ENCODE results near the gene MORN5.

MORN5 gene

DNA sequence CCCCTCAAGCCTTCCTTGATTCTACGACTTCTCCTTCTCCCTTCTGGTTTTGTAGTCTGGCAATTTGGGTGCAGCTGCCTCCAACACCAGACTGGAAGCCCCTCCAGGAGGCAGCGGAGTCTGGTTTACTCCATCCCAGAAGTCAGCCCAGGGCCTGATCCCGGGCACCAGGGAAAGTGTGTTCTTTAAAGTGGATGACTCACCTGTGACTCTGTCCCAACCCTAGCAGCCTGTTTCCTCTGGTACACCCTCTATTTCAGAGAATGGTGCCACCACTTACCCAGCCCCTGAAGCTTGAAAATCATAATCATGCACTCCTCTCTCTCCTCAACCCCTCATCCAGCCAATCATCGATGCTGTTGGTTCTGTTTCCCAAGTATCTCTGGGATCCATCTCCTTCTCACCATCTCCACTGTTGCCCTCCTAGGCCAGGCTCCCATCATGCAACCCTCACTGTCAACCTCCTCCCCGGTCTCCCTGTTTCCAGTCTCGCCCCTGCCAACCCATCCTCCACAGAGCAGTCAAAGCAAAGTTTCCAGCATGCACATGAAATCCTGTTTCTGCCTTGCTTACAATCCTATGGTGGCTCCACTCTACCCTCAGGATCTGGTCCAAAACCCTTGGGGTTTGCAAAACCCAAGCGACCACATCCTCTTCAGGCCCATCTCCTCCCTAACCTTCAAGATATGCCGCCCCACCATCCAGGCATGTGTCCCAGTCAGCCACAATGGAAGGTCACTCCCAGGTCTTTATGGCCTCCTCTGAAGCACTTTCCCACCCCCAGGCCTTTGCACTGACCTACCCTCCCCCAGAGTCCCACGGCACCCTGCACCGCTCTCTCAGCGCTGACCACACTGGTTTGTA, 58.6 kb downstream of the MORN5 start:
- DNase-seq = no peak

DNA sequence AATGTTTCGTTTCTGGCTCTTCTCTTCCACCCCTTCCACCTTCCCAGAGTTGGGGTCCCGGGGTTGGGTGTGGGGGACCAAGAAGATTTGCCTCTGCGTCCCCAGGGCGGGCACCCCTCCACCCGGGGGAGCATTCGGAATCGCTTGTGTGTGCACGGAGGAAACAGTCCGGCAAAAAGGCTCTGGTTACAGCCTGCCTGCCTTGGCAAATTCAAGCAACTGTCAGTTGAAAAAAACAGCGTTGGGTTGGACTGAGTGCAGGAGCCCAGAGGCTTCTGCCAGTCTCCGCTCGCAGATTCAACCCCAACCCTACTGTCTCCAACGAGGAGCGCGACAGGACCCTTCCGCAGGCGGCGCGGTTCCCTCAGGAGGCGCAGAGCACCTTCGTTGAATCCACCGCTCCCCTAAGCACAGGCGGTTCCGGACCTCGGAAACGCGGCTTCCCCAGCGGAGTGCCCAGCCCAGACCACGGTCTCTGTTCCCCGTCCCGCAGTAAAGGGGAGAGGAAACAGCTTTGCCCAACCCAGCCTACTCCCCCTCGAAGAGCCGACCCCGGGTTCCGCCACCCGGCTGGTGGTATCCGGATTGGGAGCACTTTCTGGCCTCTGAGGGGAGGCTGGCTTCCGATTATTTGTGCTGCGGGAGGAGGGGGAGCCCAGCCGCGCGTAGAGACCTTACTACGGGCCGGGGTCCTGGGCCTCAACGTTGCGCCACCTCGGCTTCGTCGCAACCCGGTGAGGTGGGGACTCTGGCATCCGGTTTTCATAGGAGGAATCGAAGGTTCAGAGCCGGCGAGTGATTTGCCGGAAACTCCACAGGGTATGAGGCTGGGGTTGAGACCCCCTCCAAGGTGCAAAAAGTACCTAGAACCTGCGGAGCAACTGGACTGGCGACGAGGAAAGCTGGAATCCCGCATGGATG, 59.5 kb downstream of the MORN5 start:
- DNase-seq = no peak

DNA sequence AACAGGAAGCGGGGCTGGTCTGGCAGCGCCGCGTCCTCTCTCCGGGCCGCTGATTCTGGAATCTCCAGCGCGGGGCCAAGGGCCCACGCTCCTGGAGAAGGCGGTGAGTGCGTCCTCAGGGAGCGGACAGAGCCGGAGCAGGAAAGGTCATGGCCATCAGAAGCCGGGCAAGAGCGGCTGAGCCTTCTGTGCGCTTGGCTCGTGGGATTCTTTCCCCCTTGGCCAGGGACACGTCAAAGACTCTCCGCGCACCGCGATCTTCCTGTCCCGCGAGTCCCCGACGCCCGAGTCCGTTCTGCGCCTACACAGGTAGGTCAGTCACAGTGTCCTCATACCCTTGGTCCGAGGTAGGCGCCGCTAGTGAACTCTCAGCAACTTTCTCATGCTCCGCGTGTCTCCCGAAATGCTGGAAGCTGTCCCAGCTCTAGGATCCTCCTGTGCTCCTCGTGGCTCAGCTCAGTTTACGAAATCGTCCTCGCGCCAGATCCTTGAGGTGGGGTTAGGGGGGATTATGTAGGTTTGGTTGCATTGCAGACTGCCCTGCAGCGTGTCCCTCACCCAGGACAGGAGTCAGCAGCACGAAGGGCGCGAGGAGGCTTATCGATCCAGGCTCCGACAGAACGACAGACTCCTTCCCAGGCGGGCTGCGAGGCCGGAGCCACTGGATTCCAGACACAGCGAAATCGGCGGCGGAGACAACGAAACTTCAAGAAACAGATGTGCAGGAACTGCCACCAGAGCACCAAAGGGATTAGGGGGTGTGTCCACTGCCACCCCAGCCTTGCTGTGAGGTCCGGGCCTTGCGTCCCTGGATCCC, 60.4 kb downstream of the MORN5 start:
- no peak for DNase-seq

DNA sequence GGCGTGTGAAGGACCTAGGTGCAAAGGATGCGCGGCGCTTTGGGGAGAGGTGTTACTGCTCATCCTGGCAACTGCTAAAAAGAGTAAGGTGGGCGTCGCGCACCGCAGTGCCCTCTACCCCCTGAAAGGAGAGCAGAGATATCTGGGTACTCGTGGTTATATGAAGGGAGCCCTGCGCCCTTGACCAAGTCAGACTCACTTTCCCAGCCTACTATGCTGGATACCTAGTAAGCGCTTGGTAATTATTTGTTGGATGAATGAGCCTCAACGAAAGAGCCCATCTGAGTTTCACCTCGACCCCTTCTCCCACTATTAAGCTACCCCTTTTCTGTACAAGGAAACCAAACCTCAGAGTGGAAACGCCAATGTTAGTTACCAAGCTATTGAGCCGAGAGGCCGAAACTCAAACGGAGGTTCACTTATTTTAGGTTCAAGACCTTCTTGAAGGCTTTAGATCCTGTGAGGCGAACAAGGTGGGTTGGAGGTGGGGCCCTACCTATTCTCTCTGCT, 61.0 kb downstream of the MORN5 start:
- DNase-seq = no peak

DNA sequence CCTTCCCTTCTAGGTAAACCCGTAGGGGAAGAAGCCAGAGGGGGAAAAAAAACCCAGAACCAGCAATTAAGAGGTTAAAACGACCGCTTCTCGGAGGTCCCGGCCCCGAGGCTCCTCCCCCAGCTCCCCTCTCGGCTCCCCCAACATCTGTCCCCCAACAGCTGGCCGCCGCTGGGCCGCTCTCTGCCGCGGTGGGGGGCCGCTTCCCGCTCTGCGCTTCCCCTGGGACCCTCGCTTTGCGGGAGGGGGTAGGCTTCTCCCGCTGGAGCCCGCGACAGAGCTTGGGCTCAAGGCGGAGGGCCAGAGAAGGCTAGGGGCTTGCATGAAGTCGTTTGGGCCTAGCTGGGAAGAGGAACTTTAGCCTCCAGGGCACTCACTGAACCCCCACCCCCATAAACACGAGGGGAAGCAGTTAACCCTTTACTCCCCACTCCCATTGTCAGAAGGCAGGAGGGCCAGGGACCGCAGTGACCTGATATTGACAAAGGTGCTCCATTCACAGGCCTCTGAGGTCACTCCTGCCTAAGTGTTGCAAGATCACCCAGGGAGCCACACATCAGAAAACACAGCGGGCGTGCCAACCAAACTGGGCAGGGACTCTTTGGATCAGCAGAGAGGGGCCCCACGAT, 61.6 kb downstream of the MORN5 start:
- no peak for DNase-seq

DNA sequence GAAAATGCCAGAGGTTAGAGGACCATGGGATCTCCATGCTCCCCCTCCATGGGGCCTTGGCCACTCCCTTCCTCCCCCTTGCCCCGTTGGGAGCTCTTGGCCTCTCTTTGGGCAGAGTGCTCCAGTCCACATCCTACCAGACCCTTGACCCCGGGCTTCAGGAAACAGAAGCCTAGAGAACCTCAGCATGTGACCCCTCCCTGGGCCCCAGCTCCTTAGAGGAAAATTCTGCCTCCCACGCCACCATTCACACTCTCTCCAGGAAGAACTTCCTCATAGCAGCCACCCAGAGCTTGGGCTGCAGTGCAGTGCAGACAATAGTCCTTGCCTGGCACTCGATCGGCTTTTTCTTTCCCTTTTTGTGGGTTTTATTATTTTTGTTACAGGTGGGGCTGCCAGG, 63.1 kb downstream of the MORN5 start:
- DNase-seq = no peak

DNA sequence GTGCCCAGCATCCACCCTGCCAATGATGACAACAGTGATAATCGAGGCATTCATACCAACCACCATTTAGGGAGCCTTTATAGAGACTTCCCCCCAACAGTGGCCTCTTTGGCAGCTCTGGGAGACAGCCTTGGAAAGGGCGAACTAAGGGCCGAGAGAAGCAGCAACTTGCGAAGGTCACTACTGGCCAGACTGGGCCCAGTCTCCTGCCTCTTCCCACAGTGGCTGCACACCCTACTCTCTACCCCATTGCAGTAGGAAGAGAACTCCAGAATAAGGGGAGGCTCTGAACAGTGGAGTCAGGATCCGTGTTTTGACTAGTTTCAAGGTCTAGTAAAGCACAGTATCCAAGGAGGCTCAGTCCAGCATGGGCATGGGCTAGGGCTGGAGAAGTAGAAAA, 63.7 kb downstream of the MORN5 start:
- DNase-seq = no peak

DNA sequence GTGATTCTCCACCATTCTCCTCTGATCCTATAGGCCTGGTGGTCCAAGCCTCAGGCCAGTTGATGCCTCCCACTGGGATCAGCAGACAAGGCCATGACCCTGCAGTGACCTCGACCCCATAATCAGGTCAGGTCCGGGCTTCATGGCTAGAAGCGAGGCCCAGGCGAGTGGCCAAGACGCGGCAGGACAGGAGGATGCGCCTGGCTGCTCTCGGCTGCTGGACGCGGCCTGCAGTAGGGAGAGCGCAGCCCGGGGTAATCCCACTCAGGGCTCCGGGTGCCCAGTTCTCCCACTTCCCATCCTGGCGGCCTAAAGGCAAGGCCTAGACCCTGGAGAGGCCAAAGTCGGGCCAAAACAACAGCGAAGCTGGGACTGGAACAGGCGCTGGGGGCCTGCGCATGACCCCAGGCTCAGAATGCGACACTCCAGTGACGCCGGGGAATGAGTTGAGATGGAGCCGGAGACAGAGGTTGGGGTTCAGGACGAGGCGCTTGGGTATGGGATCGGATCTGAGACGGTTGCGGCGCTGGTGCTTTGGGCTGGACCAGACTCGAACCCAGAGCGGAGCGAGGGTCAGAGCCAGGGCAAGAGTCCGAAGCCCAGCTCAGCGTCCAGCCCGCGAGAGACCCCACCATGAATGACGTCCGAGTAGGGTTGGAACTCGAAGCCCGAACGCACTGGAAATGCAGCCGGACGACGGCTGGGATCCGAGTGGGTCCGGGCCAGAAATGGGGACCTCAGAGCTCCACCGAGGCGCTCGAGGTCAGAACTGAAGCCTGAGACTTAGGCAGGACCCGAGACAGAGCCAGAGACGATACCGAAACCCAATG, 65.8 kb downstream of the MORN5 start:
- no peak for DNase-seq

DNA sequence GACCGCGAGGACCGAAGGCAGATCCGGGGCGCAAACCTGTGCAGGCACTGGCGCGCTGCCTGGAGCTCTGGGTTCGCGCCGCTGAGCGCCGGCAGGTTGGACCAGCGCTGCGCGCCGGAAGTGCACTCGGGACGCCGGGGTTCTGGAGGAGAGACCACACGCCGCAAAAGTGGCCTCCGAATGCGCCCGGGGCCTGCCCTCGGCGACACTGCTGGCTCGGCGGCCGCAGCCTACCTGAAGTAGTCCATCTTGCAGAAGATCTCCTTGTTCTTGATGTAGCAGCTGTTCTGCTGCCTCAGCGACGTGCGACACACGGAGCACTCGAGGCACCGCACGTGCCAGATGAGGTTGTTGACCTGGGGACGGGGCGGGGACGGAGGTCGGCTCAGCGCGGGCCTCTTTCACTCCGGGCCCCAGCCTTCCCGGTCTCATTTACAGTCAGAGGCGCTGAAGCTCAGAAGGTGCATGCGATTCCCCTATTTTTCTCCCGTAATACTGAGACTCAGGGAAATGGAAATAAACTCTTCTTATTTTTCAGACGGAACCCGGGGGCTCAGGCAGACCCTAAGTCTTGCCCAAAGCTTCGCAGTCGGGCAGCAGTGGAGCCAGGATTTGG, 66.5 kb downstream of the MORN5 start:
- no peak for DNase-seq

DNA sequence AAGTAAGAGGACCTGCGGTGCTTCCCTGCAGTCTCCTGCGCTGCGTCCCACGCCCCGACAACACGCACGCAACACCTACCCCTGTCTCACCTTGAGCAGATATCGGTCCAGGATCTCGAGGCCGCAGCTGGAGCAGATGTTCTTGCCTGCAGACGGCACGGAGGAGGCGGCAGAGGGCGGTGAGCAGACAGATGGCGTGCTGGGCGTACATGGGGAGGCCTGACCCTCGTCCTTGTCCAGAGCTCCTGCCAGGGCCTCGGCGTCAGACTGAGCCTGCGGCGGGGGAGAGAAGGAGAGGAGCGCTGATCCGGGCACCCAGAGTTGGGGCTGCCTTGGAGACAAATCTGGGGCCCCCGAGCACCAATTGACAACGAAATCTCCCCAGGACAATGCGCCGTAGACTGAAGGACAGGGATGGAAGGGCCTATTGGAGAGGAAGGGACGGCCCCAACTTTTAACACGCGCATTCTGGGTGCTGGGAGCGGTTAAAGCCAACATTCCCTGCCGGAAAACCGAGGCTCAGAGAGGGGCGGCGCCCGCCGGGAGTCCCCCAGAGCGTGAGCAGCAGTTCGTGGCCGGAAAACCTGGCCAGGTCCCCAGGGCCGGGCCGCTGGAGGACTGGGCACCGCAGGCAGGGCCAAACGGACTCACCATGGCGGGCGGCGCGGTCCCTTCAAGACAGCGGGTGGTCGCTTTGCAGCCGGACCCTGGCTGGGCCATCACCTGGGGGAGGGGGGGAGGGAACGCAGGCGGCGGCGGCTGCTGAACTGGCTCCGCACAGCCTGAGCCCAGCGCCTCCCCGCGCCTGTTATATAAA, 67.3 kb downstream of the MORN5 start:
- no peak for DNase-seq

DNA sequence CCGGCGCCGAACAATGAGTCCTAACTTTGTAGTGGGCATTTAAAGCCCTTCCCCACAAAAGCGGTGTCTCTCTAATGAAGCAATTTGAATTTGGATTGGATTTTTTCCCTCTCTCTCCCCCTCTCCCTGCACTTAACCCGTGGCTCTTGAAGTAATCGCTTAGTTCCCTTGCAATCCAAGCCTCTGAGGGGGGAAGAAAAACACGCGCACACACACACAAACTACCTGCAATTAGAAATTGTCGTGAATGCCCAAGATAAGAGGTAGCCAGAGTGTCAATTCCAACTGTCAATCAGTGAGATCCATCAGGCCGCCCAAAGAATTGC, 67.8 kb downstream of the MORN5 start:
- DNase-seq = no peak

DNA sequence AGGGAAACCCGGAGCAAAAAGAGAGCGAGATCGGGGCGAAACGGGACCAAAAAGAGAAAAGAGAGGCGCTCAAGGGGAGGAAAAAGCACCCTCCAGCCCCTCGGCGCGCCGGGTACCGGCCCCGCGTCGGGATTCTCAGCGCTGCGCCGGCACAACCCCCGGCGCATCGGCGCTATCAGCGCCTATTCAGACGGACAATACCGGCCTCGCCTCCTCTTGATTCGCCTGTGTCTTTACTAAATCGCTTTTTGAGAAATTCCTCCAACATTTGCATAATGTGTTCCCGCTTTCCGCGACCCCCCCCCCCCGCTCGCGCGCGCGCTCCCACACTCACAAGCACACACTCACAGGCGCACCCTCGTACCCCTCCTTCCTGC, 68.5 kb downstream of the MORN5 start:
- DNase-seq = no peak

DNA sequence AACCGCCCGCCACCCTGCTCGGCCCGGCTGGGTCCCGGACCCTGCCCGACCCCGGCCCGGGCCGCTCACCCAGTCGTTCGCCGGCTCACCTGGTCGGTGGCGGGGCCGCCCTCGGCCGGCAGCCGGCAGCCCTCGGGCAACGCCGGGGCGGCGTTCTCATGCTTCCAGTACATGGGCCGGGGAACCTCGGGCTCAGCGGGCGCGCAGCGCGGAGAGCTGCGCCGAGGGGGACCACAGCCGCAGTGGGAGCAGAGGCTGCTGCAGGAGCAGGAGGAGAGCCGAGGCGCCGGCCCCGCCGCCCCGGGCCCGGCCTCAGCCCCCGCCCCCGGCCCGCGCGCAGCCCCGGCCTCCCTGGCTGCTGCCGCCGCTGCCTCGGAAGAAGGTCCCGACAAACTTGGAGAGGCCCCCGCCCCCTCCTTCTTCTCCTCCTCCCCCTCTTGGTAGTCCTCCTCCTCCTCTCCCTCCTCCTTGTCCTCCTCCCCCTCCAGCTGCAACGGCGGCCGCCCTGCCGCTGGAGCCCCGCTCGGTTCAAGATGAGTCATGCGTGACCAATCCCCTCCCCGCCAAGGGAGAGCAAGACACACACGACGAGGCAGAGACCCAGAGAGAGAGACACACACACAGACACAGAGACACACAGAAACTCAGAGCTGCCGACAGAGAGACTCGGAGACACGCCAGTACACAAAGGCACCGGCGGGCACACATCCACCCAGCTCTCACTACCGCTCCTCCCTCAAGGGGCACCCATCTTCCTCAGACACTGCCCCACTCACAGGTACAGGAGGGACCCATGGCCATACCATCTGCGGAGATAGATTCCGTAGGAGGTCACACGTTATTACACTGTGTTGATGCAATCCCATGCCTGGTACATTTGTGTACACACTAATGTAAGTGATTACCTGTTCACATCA, 69.1 kb downstream of the MORN5 start, which contains the start of gene LHX6:
Gene LHX6 (minus strand): TSS at position 390 of the 917 bp plus-strand sequence. CDS start 217 bp downstream, at position 173.
- DNase-seq = no peak

DNA sequence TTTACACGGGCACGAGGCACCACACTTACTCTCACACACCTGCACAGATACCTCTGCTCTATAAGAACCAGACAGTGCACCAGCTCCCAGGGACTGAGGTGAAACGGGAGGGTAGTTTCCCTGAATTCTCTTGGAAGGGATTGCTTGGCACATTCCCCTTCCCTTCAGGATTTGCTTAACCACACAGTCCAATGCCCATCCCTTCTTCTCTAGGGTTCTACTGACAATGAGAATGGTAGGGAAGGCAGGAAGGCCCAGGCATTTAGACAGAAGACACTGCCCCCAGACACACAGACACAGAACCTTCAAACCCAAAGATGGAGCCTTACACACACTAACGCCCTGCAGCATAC, 69.8 kb downstream of the MORN5 start:
- DNase-seq = no peak

DNA sequence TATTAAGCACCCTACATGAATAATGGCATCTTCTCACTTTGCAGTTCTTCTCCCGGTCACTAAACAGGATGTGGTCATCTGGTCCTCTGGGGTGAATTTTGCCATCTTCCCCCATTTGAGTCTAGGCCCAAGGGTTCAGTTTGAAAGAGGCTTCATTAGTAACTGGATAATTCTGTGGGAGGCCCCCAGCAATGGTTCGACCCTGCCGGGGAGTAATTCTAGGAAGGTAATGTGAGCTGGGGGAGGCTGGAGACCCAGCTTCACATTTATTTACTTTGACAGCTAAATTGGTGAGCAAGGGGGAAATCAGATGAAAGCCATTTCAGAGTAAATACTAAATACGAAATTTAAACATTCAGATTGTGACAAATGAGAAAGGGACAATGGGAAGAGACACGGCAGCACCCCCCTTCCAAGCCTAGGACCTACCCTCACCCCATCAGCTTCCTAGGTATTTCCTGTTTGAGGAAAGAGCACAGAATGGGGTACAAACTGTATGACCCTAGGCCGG, 73.1 kb downstream of the MORN5 start:
- DNase-seq = no peak

DNA sequence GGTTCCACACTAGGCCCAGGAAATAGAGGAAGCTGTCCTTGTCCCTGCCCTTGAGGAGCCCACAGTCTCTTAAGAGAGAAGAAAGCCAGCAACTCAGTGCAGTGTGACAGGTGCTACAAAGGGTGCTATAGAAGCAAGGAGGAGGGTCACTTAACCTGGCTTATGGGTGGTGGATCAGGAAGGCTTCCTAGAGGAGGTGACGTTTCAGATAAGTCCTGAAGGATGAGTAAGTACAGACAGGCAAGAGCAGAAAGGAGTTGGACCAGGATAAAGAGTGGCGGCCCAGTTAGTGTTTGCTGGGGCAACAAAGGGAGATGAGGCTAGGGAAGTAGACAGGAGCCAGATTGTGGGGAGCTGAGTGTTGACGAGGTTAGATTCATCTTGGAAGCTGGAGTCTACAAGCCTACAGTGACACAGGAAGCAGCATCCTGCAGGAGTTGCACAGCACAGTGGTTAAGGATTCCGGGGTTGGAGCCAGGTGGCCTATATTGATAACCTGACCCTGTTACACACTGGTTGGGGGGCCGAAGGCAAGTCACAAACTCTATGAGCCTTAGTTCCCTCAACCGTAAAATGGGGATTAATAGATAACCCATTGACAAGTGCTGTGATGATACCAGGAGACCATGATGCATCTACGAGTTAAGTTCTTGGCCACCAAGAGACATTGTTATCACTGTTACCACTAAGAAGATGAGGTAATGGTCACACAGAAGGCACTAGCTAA, 74.5 kb downstream of the MORN5 start:
- DNase-seq = no peak

DNA sequence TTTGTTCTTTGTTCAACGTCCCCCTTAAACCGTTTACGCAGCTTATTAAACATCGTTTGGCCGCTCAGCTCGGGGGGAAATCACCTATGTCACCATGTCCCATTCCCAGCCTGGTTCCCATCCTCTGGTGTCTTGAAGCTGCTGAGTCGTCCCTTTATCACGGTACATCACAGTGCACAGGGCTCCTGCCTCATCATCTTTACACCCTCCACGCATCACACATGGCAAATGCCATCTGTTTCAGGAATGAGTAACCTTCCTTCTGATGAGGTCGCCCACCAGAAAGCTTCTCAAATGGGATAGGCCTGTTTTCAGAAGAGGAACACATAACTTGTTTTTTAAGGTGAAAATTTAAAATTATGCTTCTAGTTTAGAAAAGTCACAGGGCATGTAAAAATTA, 77.0 kb downstream of the MORN5 start:
- DNase-seq = no peak

DNA sequence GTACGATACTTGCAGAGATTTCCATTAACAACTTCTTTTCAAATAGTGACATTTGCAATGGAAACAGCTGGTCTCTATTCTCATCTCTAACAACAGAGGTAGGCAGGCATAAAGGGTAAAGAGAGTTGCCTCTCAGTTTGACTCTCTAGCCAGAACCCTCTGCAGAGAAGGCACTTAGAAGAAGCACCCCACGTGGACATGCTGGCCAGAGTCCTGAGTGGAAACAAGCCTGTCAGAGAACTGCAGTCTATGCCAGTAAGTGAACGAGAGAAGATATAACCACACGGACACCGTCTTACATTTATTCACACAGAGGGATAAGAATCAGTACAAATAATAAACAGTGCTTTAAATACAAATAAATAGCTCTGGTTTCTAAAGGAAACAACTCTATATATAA, 80.0 kb downstream of the MORN5 start:
- no peak for DNase-seq
